Peyer's patch (tissue), 4 donors: ENCODE results near the gene PPP1R13B.

Source experiments
- POLR2A ChIP-seq, 2 donors: fragments of 450-650 bp; IDR thresholded peaks; one replicate each; pipeline ENCODE4 v1.5.1; 2017; ENCODE audit warnings: antibody characterized with exemption in 2 of 2, mild to moderate bottlenecking in 2 of 2, moderate library complexity in 2 of 2
- TF ChIP-seq, protein P1 (sequence below), 6 experiments: fragments of 450-650 bp in 4 of 6; fragments of 200-600 bp in 2 of 6; sonication (generic) in 1 of 6; IDR thresholded peaks; one replicate each; pipeline ENCODE4 v1.5.1; 2017 to 2019; ENCODE audit warnings: antibody characterized with exemption in 6 of 6, mild to moderate bottlenecking in 3 of 6, moderate library complexity in 1 of 6

DNA sequence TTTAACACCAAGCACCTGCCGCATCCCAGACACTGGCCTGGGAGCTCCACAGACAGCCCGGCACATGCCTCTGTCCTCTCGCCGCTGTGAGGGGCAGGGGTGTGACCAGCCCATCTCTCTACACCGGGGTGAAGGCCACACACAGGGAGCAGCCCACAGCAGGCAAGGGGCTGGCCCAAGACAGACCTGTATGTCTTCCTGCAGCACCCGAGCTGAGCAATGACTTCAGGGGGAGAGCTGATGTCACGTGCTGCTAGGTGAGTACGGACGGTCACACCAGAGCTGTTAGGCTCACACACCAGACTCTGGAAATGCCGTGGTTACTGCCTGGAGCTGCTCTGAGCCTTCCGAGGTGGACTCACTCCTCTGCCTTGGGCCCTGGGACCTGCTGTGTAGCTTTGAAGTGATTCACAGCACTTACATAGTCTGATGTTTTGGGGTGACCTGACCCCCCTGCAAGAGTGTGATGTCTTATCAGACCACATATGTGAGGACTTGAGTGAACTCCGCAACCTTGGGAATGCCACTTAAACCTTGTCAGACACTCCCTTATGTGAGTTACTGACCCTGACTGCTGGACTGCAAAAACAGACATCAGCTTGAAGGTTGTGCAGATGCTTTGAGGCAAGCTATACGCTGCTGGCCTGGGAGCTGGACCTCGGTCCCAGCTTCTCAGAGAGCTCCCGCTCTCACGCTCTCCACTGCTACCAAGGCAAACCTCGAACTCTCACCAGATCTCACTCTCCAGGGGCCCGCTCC lies 133.9 kb downstream of the PPP1R13B start:
- TF ChIP-seq, protein P1, sequence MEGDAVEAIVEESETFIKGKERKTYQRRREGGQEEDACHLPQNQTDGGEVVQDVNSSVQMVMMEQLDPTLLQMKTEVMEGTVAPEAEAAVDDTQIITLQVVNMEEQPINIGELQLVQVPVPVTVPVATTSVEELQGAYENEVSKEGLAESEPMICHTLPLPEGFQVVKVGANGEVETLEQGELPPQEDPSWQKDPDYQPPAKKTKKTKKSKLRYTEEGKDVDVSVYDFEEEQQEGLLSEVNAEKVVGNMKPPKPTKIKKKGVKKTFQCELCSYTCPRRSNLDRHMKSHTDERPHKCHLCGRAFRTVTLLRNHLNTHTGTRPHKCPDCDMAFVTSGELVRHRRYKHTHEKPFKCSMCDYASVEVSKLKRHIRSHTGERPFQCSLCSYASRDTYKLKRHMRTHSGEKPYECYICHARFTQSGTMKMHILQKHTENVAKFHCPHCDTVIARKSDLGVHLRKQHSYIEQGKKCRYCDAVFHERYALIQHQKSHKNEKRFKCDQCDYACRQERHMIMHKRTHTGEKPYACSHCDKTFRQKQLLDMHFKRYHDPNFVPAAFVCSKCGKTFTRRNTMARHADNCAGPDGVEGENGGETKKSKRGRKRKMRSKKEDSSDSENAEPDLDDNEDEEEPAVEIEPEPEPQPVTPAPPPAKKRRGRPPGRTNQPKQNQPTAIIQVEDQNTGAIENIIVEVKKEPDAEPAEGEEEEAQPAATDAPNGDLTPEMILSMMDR (IDR thresholded peaks at IDR 0.05): no peak
- TF ChIP-seq POLR2A (IDR thresholded peaks at IDR 0.05): no peak
